Left lung (tissue), 10 donors: ENCODE measurements around the gene TFDP1. TPM values are rescaled to one million over a fixed set of nuclear protein-coding genes. Genes with fewer than 3 reads are reported as not detected.

ENCODE experiments used
- ATAC-seq: fragments of 200-7000 bp; cut with Tn5 transposase; one replicate; pipeline ENCODE4 v1.9.1; 2020; ENCODE audit warnings: moderate library complexity
- DNase-seq, 4 donors: peaks; one replicate each; pipeline ENCODE4 v3.0.0-alpha.2; 2013 to 2020
- H3K27ac ChIP-seq, 2 donors: fragments of 200-600 bp; sonication (generic) in 1 of 2; one replicate each; pipeline versions ENCODE4 v1.5.0 to v1.8.0; 2020 to 2021
- H3K27me3 ChIP-seq, 2 donors: fragments of 200-600 bp; sonication (generic) in 1 of 2; one replicate each; pipeline versions ENCODE4 v1.5.0 to v1.8.0; 2020 to 2021
- H3K36me3 ChIP-seq, 2 donors: fragments of 200-600 bp; sonication (generic) in 1 of 2; one replicate each; pipeline versions ENCODE4 v1.5.0 to v1.8.0; 2020 to 2021
- H3K4me1 ChIP-seq, 2 donors: fragments of 200-600 bp; one replicate each; pipeline ENCODE4 v1.8.0; 2021
- H3K4me3 ChIP-seq, 2 donors: fragments of 200-600 bp; sonication (generic) in 1 of 2; one replicate each; pipeline versions ENCODE4 v1.5.0 to v1.8.0; 2020 to 2021; ENCODE audit warnings: mild to moderate bottlenecking in 1 of 2
- H3K9me3 ChIP-seq, 2 donors: fragments of 200-600 bp; sonication (generic) in 1 of 2; one replicate each; pipeline versions ENCODE4 v1.5.0 to v1.8.0; 2020 to 2021
- CTCF ChIP-seq, 2 donors: fragments of 200-600 bp; sonication (generic) in 1 of 2; IDR thresholded peaks; one replicate each; pipeline versions ENCODE4 v1.5.0 to v1.8.0; 2021; ENCODE audit warnings: antibody characterized with exemption in 2 of 2
- intact Hi-C, 2 donors: fragments of 100-400 bp; cut with DNase I; formaldehyde crosslinking; loops; one replicate each; pipeline versions ENCODE4 v1.11.2 to v1.14.2; 2022
- polyA plus RNA-seq, 6 donors: library from polyadenylated mRNA; unstranded; fragments of 120-200 nt; gene quantifications; one replicate each; pipeline ENCODE4 v1.2.1, GENCODE V29; 2013; ENCODE audit not compliant: insufficient read length in 6 of 6
- total RNA-seq, 2 donors: library from RNA; stranded (reverse); fragmentation: NEBNext Ultra II Directional; extraction: Animal tissue kit (Norgen Biotek cat#: 25700); gene quantifications; one replicate each; pipeline ENCODE4 v1.2.1, GENCODE V29; 2021
- donor health status: DM: no; HTN: yes; CAD: no.
- donor health status: DM: no; HTN: no; CAD: no.

TFDP1 gene
- total and polyA plus RNA-seq, 8 donors = 48.8 to 99.5 (median 81.7) TPM

- no peak overlapping the region for H3K4me3 ChIP-seq
- no peaks in the 10 kb centered on the region for H3K27me3 ChIP-seq
- ATAC-seq (no peak), DNase-seq (no peak)
- H3K9me3 ChIP-seq = no peaks in the 10 kb centered on the region
- no peak for TF ChIP-seq CTCF (IDR thresholded peaks at IDR 0.05)
- peaks cover 0 to 34% of the 10 kb centered on the region in 2 donors for H3K36me3 ChIP-seq
- H3K27ac ChIP-seq = no peak overlapping the region
- H3K4me1 ChIP-seq = peaks cover 8 to 35% of the 10 kb centered on the region in 2 donors
- intact Hi-C loops = no loop called here
These were observed 2.3 kb downstream of the TFDP1 start for GRCh38 chr13:113586661-113587479.

DNA sequence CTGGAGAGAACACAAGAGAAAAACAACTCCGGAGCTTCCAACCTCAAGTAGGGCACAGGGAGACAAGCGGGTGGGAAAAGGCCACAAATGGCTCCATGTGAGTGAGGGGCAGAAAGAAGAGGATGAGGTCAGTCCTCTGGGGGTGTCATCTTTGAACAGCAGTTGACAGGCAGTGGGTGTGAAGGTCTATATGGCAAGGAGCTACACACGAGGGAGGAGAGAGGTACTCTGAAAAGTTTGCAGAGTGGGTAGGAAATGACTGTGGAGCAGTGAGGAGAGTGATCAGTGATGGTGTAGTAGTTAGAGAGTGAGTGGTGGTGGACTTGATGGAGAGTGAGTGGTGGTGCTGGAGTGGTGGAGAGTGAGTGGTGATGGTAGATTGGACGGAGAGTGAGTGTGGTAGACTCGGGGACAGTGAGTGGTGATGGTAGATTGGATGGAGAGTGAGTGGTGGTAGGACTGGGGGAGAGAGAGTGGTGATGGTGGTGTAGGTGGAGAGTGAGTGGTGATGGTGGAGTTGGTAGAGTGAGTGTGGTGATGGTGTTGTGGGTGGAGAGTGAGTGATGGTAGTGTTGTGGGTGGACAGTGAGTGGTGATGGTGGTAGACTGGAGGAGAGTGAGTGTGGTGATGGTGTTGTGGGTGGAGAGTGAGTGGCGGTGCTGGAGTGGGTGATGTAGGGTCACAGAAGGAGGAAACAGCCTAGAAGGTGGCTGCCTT lies 4.0 kb downstream of the TFDP1 start:
- Histone ChIP-seq H3K27ac (no peak overlapping the region), H3K27me3 (no peaks in the 10 kb centered on the region), H3K4me1 (peaks cover 8 to 35% of the 10 kb centered on the region in 2 donors), H3K9me3 (no peaks in the 10 kb centered on the region), H3K36me3 (peaks cover 0 to 34% of the 10 kb centered on the region in 2 donors), H3K4me3 (no peak overlapping the region)
- intact Hi-C loops = no loop called here
- ATAC-seq (no peak), DNase-seq (no peak)
- TF ChIP-seq CTCF (IDR thresholded peaks at IDR 0.05) = no peak

- intact Hi-C loops = no loop called here
- Histone ChIP-seq H3K27ac (no peak overlapping the region), H3K27me3 (no peaks in the 10 kb centered on the region), H3K4me3 (no peak overlapping the region), H3K36me3 (peaks cover 0 to 34% of the 10 kb centered on the region in 2 donors), H3K4me1 (peaks cover 8 to 35% of the 10 kb centered on the region in 2 donors), H3K9me3 (no peaks in the 10 kb centered on the region)
- no peak for ATAC-seq
- no peak for DNase-seq
- TF ChIP-seq CTCF (IDR thresholded peaks at IDR 0.05) = no peak
These were observed 4.9 kb downstream of the TFDP1 start for GRCh38 chr13:113589251-113589960.

DNA sequence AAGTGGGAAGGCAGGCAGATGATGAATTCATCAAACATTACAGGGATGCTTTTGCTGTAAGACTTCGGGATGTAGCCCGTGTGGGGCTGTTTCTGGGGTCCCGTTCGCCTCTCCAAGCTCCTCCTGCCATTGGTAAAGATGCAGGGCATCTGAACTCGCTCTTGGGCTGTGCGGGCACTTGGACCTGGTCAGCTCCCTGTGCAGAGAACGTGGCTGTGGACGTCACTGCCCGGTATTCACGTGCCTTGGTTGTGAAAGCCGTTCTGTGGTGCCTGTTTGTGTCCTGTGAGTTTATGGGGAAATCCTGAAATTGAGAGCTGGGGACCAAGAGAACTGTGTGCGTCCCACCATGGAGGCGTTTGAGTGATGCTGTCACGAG lies 5.4 kb downstream of the TFDP1 start:
- Histone ChIP-seq H3K27ac (no peak overlapping the region), H3K9me3 (no peaks in the 10 kb centered on the region), H3K4me1 (peaks cover 8 to 35% of the 10 kb centered on the region in 2 donors), H3K27me3 (no peaks in the 10 kb centered on the region), H3K36me3 (peaks cover 0 to 34% of the 10 kb centered on the region in 2 donors), H3K4me3 (no peak overlapping the region)
- no peak for ATAC-seq
- no peak for TF ChIP-seq CTCF (IDR thresholded peaks at IDR 0.05)
- intact Hi-C loops = no loop called here
- no peak for DNase-seq

- no peak for TF ChIP-seq CTCF (IDR thresholded peaks at IDR 0.05)
- no peak for ATAC-seq
- Histone ChIP-seq H3K4me3 (no peak overlapping the region), H3K27me3 (no peaks in the 10 kb centered on the region), H3K27ac (no peak overlapping the region), H3K36me3 (peaks cover 0 to 42% of the 10 kb centered on the region in 2 donors), H3K4me1 (peaks cover 0 to 20% of the 10 kb centered on the region in 2 donors), H3K9me3 (no peaks in the 10 kb centered on the region)
- DNase-seq = no peak
- intact Hi-C loops = no loop called here
These were observed 7.2 kb downstream of the TFDP1 start for GRCh38 chr13:113591750-113592149.
